Transverse colon (tissue), 4 donors: ENCODE measurements around the gene CACNA1C. TPM values are rescaled to one million over a fixed set of nuclear protein-coding genes. Genes with fewer than 3 reads are reported as not detected.

Experiments used
- DNase-seq: peaks from one replicate; pipeline ENCODE4 v3.0.0-alpha.2; 2019
- H3K27ac ChIP-seq, 4 donors: fragments of 200-600 bp; sonication (generic); 2 replicates each; pipeline ENCODE4 v1.5.1; 2016 to 2018; ENCODE audit warnings: inconsistent platforms in 4 of 4
- H3K27me3 ChIP-seq: fragments of 200-600 bp; sonication (generic); 2 replicates; pipeline ENCODE4 v1.5.1; 2017; ENCODE audit warnings: inconsistent platforms
- H3K36me3 ChIP-seq, 4 donors: fragments of 200-600 bp; sonication (generic); 2 replicates each; pipeline ENCODE4 v1.5.1; 2017 to 2019; ENCODE audit warnings: inconsistent platforms in 4 of 4
- H3K4me1 ChIP-seq, 4 donors: fragments of 200-600 bp; sonication (generic); 2 replicates each; pipeline ENCODE4 v1.5.1; 2017 to 2020; ENCODE audit warnings: inconsistent platforms in 4 of 4
- H3K4me3 ChIP-seq, 4 donors: fragments of 200-600 bp; sonication (generic); 1 replicate in 1 of 4; 2 replicates in 3 of 4; pipeline versions ENCODE4 v1.5.1 to v1.6.1; 2017 to 2019; ENCODE audit warnings: inconsistent platforms in 4 of 4
- H3K9me3 ChIP-seq, 2 donors: fragments of 200-600 bp; sonication (generic); 2 replicates each; pipeline ENCODE4 v1.5.1; 2017 to 2019; ENCODE audit warnings: inconsistent platforms in 2 of 2
- EP300 ChIP-seq: sonication (generic); formaldehyde crosslinking; IDR thresholded peaks from one replicate; pipeline ENCODE4 v1.6.1; 2017; ENCODE audit warnings: antibody characterized with exemption, low read depth
- POLR2A ChIP-seq: fragments of 450-650 bp; IDR thresholded peaks from one replicate; pipeline ENCODE4 v1.6.1; 2016; ENCODE audit warnings: antibody characterized with exemption, mild to moderate bottlenecking, moderate library complexity
- POLR2AphosphoS5 ChIP-seq, 3 donors: sonication (generic); formaldehyde crosslinking; IDR thresholded peaks; one replicate each; pipeline ENCODE4 v1.6.1; 2016; ENCODE audit warnings: antibody characterized with exemption in 3 of 3
- WGBS, 2 donors: methylation state at CpG; one replicate each; pipeline ENCODE4 v1.1.5; 2018; ENCODE audit warnings: low coverage in 1 of 2; 5-methylcytosine and 5-hydroxymethylcytosine counted together
- in situ Hi-C, 4 donors: fragments of 200-750 bp; cut with MboI; loops; one replicate each; pipeline versions ENCODE4 v1.15.0 to v1.15.1; 2017; ENCODE audit warnings: low sequenced_read_pairs in 3 of 4, low pct_ligation_motif_present in 1 of 4, low pct_unique_long_range_greater_than_20kb in 1 of 4
- intact Hi-C: fragments of 100-400 bp; cut with DNase I; formaldehyde crosslinking; loops from one replicate; pipeline ENCODE4 v1.15.1; 2023; ENCODE audit warnings: low total_unique reads
- total RNA-seq, 4 donors: library from RNA; depleted of rRNA; stranded (reverse); fragments of >200 nt; gene quantifications; one replicate each; pipeline ENCODE4 v1.1.0, GENCODE V29; 2016
- TF ChIP-seq, protein P1 (sequence below), 5 experiments: fragments of 200-600 bp in 3 of 5; fragments of 450-650 bp in 2 of 5; sonication (generic) in 3 of 5; IDR thresholded peaks; 1 replicate in 2 of 5; 2 replicates in 3 of 5; pipeline ENCODE4 v1.5.1; 2016 to 2017; ENCODE audit warnings: antibody characterized with exemption in 5 of 5, inconsistent platforms in 3 of 5, mild to moderate bottlenecking in 2 of 5, moderate library complexity in 1 of 5

Gene CACNA1C
- total RNA-seq, 4 donors from 2014 or later: 18.8 to 35.2 (median 24.8) TPM

- Histone ChIP-seq H3K4me1 (peaks cover 4 to 16% (median 10%) of the 10 kb centered on the region in 4 donors), H3K4me3 (no peak overlapping the region), H3K9me3 (no peaks in the 10 kb centered on the region), H3K27ac (peak overlapping the region in 2 of 4 donors; percentile 21 to 87), H3K36me3 (no peaks in the 10 kb centered on the region), H3K27me3 (no peaks in the 10 kb centered on the region)
- no peak for TF ChIP-seq POLR2A
- no peak for TF ChIP-seq EP300
- no peak for TF ChIP-seq POLR2AphosphoS5 (IDR thresholded peaks at IDR 0.05)
- TF ChIP-seq, protein P1, sequence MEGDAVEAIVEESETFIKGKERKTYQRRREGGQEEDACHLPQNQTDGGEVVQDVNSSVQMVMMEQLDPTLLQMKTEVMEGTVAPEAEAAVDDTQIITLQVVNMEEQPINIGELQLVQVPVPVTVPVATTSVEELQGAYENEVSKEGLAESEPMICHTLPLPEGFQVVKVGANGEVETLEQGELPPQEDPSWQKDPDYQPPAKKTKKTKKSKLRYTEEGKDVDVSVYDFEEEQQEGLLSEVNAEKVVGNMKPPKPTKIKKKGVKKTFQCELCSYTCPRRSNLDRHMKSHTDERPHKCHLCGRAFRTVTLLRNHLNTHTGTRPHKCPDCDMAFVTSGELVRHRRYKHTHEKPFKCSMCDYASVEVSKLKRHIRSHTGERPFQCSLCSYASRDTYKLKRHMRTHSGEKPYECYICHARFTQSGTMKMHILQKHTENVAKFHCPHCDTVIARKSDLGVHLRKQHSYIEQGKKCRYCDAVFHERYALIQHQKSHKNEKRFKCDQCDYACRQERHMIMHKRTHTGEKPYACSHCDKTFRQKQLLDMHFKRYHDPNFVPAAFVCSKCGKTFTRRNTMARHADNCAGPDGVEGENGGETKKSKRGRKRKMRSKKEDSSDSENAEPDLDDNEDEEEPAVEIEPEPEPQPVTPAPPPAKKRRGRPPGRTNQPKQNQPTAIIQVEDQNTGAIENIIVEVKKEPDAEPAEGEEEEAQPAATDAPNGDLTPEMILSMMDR (IDR thresholded peaks at IDR 0.05): no peak
- in situ Hi-C loops (no loop called here), intact Hi-C loops (loop anchor here (10.0 kb wide), 1 partner anchor 89 kb away; no protein-coding TSS in a partner anchor)
- DNase-seq: no peak
- 88 to 90% methylated on average over 4 to 21 of the region's 21 CpGs for WGBS, 2 donors
Observed at GRCh38 chr12:2185751-2186341, 133.1 kb downstream of the CACNA1C start.

DNA sequence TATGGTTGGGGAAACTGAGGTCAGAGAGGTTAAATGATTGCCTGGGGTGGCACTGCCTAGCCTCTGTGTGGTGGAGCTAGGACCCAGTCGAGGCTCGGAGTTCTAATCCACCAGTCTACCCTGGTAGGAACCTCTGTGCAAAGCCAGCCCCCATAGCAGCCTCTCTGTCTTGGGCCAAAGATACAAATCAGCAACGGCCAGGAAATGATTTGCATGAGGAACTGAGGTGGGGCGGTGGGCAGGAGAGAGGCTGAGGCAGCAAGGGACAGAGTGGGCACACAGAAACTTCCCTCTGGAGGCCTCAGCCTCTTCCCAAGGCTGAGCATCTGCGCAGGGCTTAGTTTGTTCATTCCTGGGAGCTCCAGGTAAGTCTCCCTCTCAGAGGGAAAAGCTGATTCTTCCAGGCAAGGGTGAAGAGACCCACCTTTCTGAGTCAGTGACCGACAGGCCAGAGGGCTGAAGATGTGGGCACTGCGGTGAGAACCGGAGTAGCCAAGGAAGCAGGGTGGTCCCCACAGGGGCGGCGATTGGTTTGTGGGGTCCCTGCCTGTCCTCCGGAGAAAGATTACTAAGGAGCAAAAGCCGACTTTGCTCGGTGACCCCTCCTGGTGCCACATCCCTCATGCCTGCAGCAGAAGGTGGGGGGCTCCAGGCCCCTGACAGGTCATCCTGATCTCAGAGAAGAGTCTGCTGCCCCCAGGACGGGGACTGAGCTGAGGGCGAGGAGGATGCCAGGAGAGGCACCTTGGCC, 134.6 kb downstream of the CACNA1C start:
- no peak for TF ChIP-seq POLR2A
- TF ChIP-seq, protein P1 (IDR thresholded peaks at IDR 0.05): no peak
- no peak for TF ChIP-seq POLR2AphosphoS5 (IDR thresholded peaks at IDR 0.05)
- no peak for TF ChIP-seq EP300
- WGBS, 2 donors: 67 to 80% methylated on average over 1 to 15 of the region's 15 CpGs
- intact Hi-C loops: loop anchor here (10.0 kb wide), 1 partner anchor 87 kb away; no protein-coding TSS in a partner anchor
- DNase-seq: no peak
- Histone ChIP-seq H3K27me3 (no peaks in the 10 kb centered on the region), H3K36me3 (no peaks in the 10 kb centered on the region), H3K4me1 (peaks cover 4 to 11% (median 9%) of the 10 kb centered on the region in 4 donors), H3K9me3 (no peaks in the 10 kb centered on the region), H3K27ac (no peak overlapping the region), H3K4me3 (no peak overlapping the region)
- in situ Hi-C loops: no loop called here

- TF ChIP-seq, protein P1 (IDR thresholded peaks at IDR 0.05): no peak
- no peak for TF ChIP-seq POLR2A
- TF ChIP-seq EP300: no peak
- no peak for TF ChIP-seq POLR2AphosphoS5 (IDR thresholded peaks at IDR 0.05)
- in situ Hi-C loops (no loop called here), intact Hi-C loops (no loop called here)
- Histone ChIP-seq H3K36me3 (no peaks in the 10 kb centered on the region), H3K9me3 (no peaks in the 10 kb centered on the region), H3K4me1 (no peaks in the 10 kb centered on the region), H3K27ac (no peak overlapping the region), H3K27me3 (no peaks in the 10 kb centered on the region), H3K4me3 (no peak overlapping the region)
- WGBS, 2 donors: 84% methylated on average over 7 to 9 of the region's 9 CpGs
- no peak for DNase-seq
Observed at GRCh38 chr12:2190085-2190484, 137.3 kb downstream of the CACNA1C start.

DNA sequence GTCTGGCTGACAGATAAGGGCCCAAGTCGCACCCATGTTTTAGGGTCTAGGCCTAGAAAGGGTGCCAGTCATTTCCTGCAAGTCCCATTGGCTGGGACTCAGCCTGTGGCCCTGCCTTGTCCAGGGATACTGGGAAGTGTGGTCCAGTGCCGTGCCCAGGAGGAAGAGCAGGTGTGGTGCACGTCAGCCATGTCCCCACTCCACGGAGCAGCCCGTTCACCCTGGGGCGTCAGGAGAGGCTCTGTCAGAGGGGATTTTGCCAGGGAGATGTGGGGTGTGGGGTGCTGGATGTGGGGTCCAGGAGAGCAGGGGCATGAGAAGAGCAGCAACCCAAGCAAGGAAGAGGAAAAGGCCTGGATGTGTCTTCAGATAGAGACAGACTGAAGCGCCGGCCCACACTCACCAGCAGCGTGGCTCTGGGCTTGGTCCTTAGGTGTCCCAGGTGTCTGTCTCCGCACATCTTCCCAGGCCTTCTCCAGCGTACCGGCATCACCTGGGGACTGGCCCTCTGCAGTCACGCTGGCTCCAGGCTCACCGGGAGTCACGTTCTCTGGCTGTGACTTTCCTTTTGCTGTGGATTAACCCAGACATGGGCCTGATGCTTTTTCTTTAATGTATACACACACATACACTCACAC, 138.2 kb downstream of the CACNA1C start:
- intact Hi-C loops (no loop called here), in situ Hi-C loops (no loop called here)
- TF ChIP-seq POLR2A: no peak
- TF ChIP-seq, protein P1 (IDR thresholded peaks at IDR 0.05): no peak
- no peak for TF ChIP-seq POLR2AphosphoS5 (IDR thresholded peaks at IDR 0.05)
- TF ChIP-seq EP300: no peak
- no peaks in the 10 kb centered on the region for H3K4me1 ChIP-seq
- 93% methylated on average over 15 of the region's 15 CpGs; no CpG with 5 or more reads in 1 of the 2 donors for WGBS, 2 donors
- H3K9me3 ChIP-seq: no peaks in the 10 kb centered on the region
- H3K27me3 ChIP-seq: no peaks in the 10 kb centered on the region
- H3K36me3 ChIP-seq: no peaks in the 10 kb centered on the region
- no peak overlapping the region for H3K27ac ChIP-seq
- no peak for DNase-seq
- no peak overlapping the region for H3K4me3 ChIP-seq
